BLaER1 (cell line): ENCODE data around the gene PAQR7.

Experiments used
- H3K27ac ChIP-seq: shearing (Covaris generic); formaldehyde crosslinking; 2 replicates; pipeline ENCODE4 v1.8.1; 2022
- H3K27me3 ChIP-seq: shearing (Covaris generic); formaldehyde crosslinking; 2 replicates; pipeline ENCODE4 v1.8.1; 2022
- H3K36me3 ChIP-seq: shearing (Covaris generic); formaldehyde crosslinking; 2 replicates; pipeline ENCODE4 v1.8.1; 2022
- H3K4me1 ChIP-seq: shearing (Covaris generic); formaldehyde crosslinking; 2 replicates; pipeline ENCODE4 v1.8.1; 2022
- H3K4me2 ChIP-seq: shearing (Covaris generic); formaldehyde crosslinking; 2 replicates; pipeline ENCODE4 v1.8.1; 2022
- H3K4me3 ChIP-seq: shearing (Covaris generic); formaldehyde crosslinking; 2 replicates; pipeline ENCODE4 v1.8.1; 2022
- H3K9ac ChIP-seq: shearing (Covaris generic); formaldehyde crosslinking; 2 replicates; pipeline ENCODE4 v1.8.1; 2022
- H3K9me3 ChIP-seq: shearing (Covaris generic); formaldehyde crosslinking; 2 replicates; pipeline ENCODE4 v1.8.1; 2022
- H4K20me1 ChIP-seq: shearing (Covaris generic); formaldehyde crosslinking; 2 replicates; pipeline ENCODE4 v1.8.1; 2022
- Cebpa-rat ChIP-seq: shearing (Covaris generic); IDR thresholded peaks from 2 replicates; pipeline ENCODE4 v1.8.1; 2022

The PAQR7 gene

DNA sequence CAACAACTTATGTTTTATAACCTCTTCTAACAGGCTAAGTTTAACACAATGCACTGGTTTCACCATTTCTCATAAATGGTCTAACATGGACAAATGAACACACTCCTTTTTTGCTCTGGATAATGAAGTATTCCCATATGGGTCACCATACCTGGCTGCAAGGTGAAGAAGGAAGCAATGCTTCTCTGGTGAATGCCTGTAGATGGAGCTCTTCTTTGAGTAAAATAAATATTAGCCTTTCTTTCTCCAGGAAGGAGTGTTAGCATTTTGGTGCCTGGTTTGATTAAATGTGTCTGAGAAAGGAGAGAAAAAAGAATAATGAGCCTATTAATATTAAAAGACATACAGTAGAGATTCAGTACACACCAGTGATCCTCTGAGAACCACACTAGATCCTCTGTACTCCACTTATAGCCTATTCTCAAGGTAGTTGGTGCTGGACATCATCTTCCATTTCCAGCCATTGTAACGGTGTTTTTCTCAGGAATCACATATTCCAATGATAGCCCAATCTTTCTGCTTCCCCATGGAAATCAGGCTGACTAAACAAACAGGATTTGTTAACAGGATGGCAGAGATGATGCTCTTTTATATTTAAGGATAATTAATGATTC, 38.1 kb downstream of the PAQR7 start:
- Histone ChIP-seq H3K27ac (no peak overlapping the region), H3K9ac (no peak overlapping the region), H3K9me3 (peaks cover 14% of the 10 kb centered on the region), H3K4me1 (peaks cover 6% of the 10 kb centered on the region), H3K27me3 (no peaks in the 10 kb centered on the region), H3K36me3 (peaks cover 57% of the 10 kb centered on the region), H4K20me1 (peaks cover 7% of the 10 kb centered on the region; the same call in 1 of the 2 replicates), H3K4me2 (no peak overlapping the region), H3K4me3 (no peak overlapping the region)
- TF ChIP-seq Cebpa-rat = no peak

DNA sequence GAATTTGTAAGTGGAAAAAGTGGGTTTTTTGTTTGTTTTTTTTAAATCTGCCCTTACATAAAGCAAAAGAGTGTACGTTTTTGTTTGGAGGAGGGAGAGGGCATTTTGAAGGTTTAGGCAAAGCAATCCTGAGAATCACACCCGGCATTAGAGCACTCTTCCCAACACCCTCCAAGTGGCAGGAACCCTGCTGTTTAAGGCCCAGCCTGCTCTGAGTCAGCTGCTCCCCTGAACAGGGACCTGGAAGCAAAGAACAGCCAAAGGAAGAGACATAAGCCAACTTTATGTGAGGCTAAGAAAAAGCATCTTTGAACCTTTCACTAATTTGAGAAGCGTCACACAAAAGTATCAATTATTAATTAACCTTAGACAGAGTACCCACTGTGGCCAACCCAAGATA, 38.8 kb downstream of the PAQR7 start:
- TF ChIP-seq Cebpa-rat = no peak
- Histone ChIP-seq H3K4me3 (no peak overlapping the region), H3K36me3 (peaks cover 64% of the 10 kb centered on the region)

DNA sequence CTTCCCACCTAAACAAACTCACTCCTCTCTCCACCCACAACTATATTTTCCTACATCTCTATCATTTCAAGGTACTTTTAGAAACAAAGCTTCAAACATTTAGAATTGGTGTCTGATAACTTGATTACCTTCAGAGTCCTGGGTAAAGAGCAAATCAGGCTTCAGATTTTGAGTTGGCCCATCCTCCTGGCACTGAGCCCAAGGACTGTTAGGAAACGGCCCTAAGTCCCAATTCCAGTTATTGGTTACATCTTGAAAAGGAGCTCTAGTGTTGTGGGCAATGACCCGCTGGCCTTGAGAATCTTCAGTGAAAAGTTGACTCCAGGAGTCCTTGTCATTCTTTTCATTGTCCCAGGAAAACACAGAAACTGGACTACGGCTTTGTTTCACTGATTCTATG, 40.6 kb downstream of the PAQR7 start:
- Histone ChIP-seq H3K27ac (no peak overlapping the region), H3K9ac (no peak overlapping the region), H3K4me1 (peaks cover 16% of the 10 kb centered on the region), H4K20me1 (peaks cover 10% of the 10 kb centered on the region; the same call in 1 of the 2 replicates), H3K36me3 (peaks cover 81% of the 10 kb centered on the region), H3K4me2 (no peak overlapping the region), H3K27me3 (no peaks in the 10 kb centered on the region), H3K4me3 (no peak overlapping the region), H3K9me3 (peaks cover 8% of the 10 kb centered on the region)
- TF ChIP-seq Cebpa-rat = no peak

More for the DNA sequence above, 38.8 kb downstream of the PAQR7 start:
- no peak overlapping the region for H3K27ac ChIP-seq
- no peak overlapping the region for H3K9ac ChIP-seq
- no peaks in the 10 kb centered on the region for H3K27me3 ChIP-seq
- H3K4me2 ChIP-seq = no peak overlapping the region
- peaks cover 14% of the 10 kb centered on the region for H3K9me3 ChIP-seq
- H3K4me1 ChIP-seq = peaks cover 9% of the 10 kb centered on the region
- H4K20me1 ChIP-seq = peaks cover 10% of the 10 kb centered on the region; the same call in 1 of the 2 replicates

DNA sequence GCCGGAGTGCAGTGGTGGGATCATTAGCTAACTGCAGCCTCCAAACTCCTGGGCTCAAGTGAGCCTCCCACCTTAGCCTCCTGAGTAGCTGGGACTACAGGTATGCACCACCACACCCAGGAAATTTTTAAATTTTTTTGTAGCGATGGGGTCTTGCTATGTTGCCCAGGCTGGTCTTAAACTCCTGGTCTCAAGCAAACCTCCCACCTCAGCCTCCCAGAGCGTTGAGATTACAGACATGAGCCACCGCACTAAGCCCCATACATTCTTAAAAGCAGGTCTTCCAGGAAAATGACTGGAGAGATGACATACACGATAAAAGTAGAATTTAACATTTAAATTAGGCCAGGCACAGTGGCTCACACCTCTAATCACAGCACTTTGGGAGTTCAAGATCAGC, 42.4 kb downstream of the PAQR7 start:
- Histone ChIP-seq H3K36me3 (peaks cover 90% of the 10 kb centered on the region), H3K27ac (no peak overlapping the region), H3K9me3 (no peaks in the 10 kb centered on the region), H4K20me1 (peaks cover 10% of the 10 kb centered on the region; the same call in 1 of the 2 replicates), H3K4me1 (peaks cover 16% of the 10 kb centered on the region), H3K4me2 (no peak overlapping the region), H3K4me3 (no peak overlapping the region), H3K27me3 (no peaks in the 10 kb centered on the region), H3K9ac (no peak overlapping the region)
- TF ChIP-seq Cebpa-rat = no peak

DNA sequence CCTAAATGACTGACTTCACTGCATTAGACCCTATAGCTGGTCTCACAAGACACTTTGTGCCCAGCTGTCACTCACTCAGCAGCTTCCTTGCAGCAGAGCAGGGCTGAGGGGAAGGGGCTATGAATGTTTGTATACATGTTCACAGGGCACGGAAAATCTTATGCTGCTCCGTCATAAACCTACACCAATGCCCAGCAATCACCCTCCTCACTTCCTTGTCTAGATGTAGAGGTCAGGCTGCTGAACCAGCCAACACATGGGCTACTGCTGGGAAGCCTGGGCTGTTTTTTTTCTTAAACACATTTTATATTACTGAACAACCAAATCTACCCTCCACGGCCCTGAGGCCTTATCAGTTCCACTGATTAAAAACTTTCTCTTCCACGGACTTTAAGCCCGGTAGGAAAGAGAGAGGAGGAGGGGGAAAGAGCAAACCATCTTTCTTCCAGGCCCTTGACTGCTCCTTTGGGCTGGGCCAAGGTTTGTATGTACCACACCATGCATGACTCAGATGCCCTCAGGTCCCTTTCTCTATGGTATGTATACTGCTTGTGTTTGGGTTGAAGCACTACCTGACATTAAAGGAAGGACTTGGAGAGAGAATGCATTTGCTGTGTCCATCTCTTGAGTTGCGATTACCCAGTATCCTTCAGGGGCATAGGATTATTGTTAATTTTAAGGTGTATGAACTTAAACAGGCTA, 43.0 kb downstream of the PAQR7 start:
- Histone ChIP-seq H3K4me2 (peak overlapping the region; percentile 31), H3K27ac (no peak overlapping the region), H3K9me3 (no peaks in the 10 kb centered on the region), H3K4me1 (peaks cover 16% of the 10 kb centered on the region), H3K27me3 (no peaks in the 10 kb centered on the region), H3K9ac (no peak overlapping the region; the same call in 1 of the 2 replicates), H3K36me3 (peaks cover 96% of the 10 kb centered on the region), H3K4me3 (no peak overlapping the region), H4K20me1 (peaks cover 10% of the 10 kb centered on the region; the same call in 1 of the 2 replicates)
- no peak for TF ChIP-seq Cebpa-rat

DNA sequence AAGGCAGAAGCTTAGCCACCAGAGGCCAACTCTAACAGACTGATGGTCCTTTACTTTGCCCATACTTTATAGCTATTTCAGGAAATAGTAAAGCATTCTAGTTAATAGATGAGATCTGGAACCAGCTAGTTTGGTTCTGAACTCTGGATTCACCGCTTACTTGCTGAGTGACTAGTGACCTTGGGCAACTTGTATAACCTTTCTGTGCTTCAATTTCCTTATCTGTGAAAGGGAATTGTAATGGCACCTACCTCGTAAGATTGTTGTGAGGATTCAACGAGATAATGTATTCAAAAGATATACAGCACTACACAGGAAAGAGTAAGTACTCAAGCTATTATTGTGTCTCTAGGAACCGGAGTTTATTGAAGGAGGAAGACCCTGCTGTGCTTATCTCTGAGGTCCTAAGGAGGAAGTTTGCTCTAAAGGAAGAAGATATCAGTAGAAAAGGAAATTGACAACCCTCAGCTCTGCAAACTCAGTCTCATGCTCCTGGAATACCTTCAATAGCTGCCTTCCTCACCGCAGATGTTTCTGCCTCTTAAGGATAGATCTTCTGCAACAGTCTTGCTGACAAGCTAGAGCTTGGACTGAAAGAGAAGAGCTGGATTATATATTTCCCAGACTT, 43.8 kb downstream of the PAQR7 start:
- Histone ChIP-seq H3K36me3 (peaks cover 97% of the 10 kb centered on the region), H3K4me2 (peak overlapping the region; percentile 31)

DNA sequence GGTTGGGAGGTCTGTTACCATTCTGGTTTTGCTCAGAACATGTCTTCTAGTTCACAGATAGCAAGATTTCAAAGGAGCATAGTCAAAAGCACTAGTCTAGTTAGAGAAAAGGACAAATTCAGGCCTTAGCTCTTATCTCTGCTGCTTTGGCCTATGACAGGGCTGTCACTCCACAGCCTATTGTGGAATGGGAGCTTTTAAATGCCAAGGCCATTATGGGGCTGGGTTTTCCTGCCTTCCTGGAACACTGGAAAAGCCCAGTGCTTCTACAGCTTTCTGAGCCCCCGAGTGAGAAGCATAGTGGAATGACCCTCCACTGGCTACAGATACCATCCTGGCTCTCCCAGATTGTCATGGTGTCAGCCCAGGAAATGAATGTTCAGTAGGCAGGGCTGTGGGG, 46.5 kb downstream of the PAQR7 start:
- Histone ChIP-seq H3K36me3 (peaks cover 95% of the 10 kb centered on the region), H3K9ac (no peak overlapping the region), H3K4me2 (no peak overlapping the region), H3K4me1 (peaks cover 16% of the 10 kb centered on the region), H3K9me3 (no peaks in the 10 kb centered on the region), H3K27ac (no peak overlapping the region), H3K4me3 (no peak overlapping the region), H4K20me1 (peaks cover 25% of the 10 kb centered on the region), H3K27me3 (no peaks in the 10 kb centered on the region)
- TF ChIP-seq Cebpa-rat = no peak

More for the DNA sequence above, 43.8 kb downstream of the PAQR7 start:
- H3K27me3 ChIP-seq = no peaks in the 10 kb centered on the region
- H3K9ac ChIP-seq = no peak overlapping the region; the same call in 1 of the 2 replicates
- H3K27ac ChIP-seq = no peak overlapping the region
- peaks cover 16% of the 10 kb centered on the region for H3K4me1 ChIP-seq
- no peak overlapping the region for H3K4me3 ChIP-seq
- H3K9me3 ChIP-seq = no peaks in the 10 kb centered on the region
- peaks cover 10% of the 10 kb centered on the region for H4K20me1 ChIP-seq
- TF ChIP-seq Cebpa-rat = no peak

DNA sequence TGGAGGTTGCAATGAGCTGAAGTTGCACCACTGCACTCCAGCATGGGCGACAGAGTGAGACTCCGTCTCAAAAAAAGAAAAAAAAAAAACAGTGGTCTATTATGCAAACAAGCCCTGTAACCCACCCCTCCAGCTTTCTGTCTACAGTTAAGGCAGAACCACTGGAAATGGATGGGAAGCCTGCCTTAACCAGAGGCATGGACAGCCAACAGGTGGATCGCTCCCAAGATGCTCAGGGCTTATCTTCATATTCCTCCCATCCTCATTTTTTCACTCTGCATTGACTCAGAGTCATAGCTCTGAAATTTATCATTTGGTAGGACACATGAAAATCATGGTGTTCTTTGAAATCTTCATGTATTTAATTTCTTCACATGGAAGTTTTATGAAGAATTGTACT, 47.0 kb downstream of the PAQR7 start:
- Histone ChIP-seq H4K20me1 (peaks cover 31% of the 10 kb centered on the region), H3K9ac (no peak overlapping the region), H3K27me3 (no peaks in the 10 kb centered on the region), H3K4me3 (no peak overlapping the region), H3K4me1 (peaks cover 16% of the 10 kb centered on the region), H3K4me2 (no peak overlapping the region), H3K36me3 (peaks cover 95% of the 10 kb centered on the region), H3K27ac (no peak overlapping the region), H3K9me3 (no peaks in the 10 kb centered on the region)
- TF ChIP-seq Cebpa-rat = no peak

DNA sequence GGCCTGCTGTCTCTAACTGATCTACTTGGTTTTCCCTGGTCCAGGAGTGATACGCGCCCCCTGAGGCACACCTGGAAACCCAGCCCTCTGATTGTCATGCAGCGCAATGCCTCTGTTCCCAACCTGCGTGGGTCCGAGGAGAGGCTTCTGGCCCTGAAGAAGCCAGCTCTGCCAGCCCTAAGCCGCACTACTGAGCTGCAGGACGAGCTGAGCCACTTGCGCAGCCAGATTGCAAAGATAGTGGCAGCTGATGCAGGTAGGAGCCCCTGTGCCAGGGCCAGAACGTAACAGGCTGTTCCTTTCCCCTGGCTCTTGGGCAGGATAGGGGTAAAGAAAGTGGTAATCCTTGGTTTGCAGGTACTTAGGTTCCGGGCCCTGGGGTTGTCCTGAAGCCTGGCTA, 48.9 kb downstream of the PAQR7 start:
- H3K36me3 ChIP-seq = peaks cover 83% of the 10 kb centered on the region
- H3K27ac ChIP-seq = no peak overlapping the region
- H3K27me3 ChIP-seq = no peaks in the 10 kb centered on the region
- no peak overlapping the region for H3K9ac ChIP-seq
- no peak for TF ChIP-seq Cebpa-rat
- H3K4me2 ChIP-seq = no peak overlapping the region
- H3K4me1 ChIP-seq = peaks cover 13% of the 10 kb centered on the region
- peaks cover 39% of the 10 kb centered on the region for H4K20me1 ChIP-seq
- no peaks in the 10 kb centered on the region for H3K9me3 ChIP-seq
- H3K4me3 ChIP-seq = no peak overlapping the region

DNA sequence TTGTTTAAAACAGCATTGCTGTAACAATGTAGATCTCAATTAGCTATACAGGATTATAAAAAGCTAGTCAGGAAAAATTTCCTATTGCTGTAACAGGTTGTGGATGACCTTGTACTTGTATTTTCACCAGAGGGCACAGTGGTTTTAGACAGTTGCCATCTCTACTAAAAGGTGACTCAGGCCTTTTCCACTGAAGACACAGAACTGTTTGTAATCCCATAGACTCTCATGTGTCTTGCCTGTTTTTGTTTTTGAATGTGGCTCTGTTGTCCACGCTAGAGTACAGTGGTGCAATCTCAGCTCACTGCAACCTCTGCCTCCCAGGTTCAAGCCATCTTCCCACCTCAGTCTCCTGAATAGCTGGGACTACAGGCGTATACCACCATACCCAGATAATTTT, 49.9 kb downstream of the PAQR7 start:
- Histone ChIP-seq H3K27ac (no peak overlapping the region), H3K4me3 (no peak overlapping the region), H4K20me1 (peaks cover 44% of the 10 kb centered on the region), H3K4me1 (peaks cover 15% of the 10 kb centered on the region), H3K9ac (no peak overlapping the region), H3K4me2 (no peak overlapping the region), H3K9me3 (no peaks in the 10 kb centered on the region), H3K36me3 (peaks cover 74% of the 10 kb centered on the region), H3K27me3 (no peaks in the 10 kb centered on the region)
- TF ChIP-seq Cebpa-rat = no peak
